ENCODE measurements around the gene ATP6V0A1. TPM values are rescaled to one million over a fixed set of nuclear protein-coding genes. Genes with fewer than 3 reads are reported as not detected.
"Not testable (repeated sequence)": the region's sequence is repeated elsewhere in the genome, so short reads cannot be mapped to it uniquely, and the experiment has no call there.

The ATP6V0A1 gene
- total RNA-seq, 1 donor from 2014 or later: 16.9 TPM

GRCh38 chr17:42475835-42476234 lies 17.2 kb downstream of the ATP6V0A1 start:
- Mint-ChIP-seq H3K4me3 (no peak overlapping the region), H3K36me3 (ENCODE audit: low read depth) (peaks cover 50% of the 10 kb centered on the region), H3K27me3 (peaks cover 3% of the 10 kb centered on the region), H3K4me1 (peaks cover 7% of the 10 kb centered on the region), H3K9me3 (no peaks in the 10 kb centered on the region), H3K27ac (no peak overlapping the region)
- DNase-seq: no peak
- intact Hi-C loops (cut with micrococcal nuclease): no loop called here

- intact Hi-C loops (cut with micrococcal nuclease): no loop called here
- DNase-seq: no peak
- Mint-ChIP-seq H3K27me3 (peaks cover 3% of the 10 kb centered on the region), H3K4me3 (no peak overlapping the region), H3K9me3 (no peaks in the 10 kb centered on the region), H3K4me1 (peaks cover 7% of the 10 kb centered on the region), H3K27ac (no peak overlapping the region), H3K36me3 (ENCODE audit: low read depth) (peaks cover 50% of the 10 kb centered on the region)
Observed at GRCh38 chr17:42476411-42476810, 17.7 kb downstream of the ATP6V0A1 start.

- Mint-ChIP-seq H3K27me3 (peaks cover 3% of the 10 kb centered on the region), H3K9me3 (no peaks in the 10 kb centered on the region), H3K27ac (no peak overlapping the region), H3K36me3 (ENCODE audit: low read depth) (peaks cover 50% of the 10 kb centered on the region), H3K4me1 (peaks cover 7% of the 10 kb centered on the region), H3K4me3 (no peak overlapping the region)
- intact Hi-C loops (cut with micrococcal nuclease): no loop called here
- no peak for DNase-seq
Observed at GRCh38 chr17:42477173-42477572, 18.5 kb downstream of the ATP6V0A1 start.

- H3K9me3 Mint-ChIP-seq; H3K27me3 Mint-ChIP-seq; H3K4me1 Mint-ChIP-seq; DNase-seq; H3K4me3 Mint-ChIP-seq; H3K27ac Mint-ChIP-seq; intact Hi-C loops (cut with micrococcal nuclease): not testable (repeated sequence)
- H3K36me3 Mint-ChIP-seq (ENCODE audit: low read depth): peaks cover 46% of the 10 kb centered on the region
Observed at GRCh38 chr17:42477824-42478223, 19.1 kb downstream of the ATP6V0A1 start.

- Mint-ChIP-seq H3K36me3 (ENCODE audit: low read depth) (peaks cover 34% of the 10 kb centered on the region), H3K9me3 (no peaks in the 10 kb centered on the region), H3K4me1 (peaks cover 16% of the 10 kb centered on the region), H3K27me3 (peaks cover 3% of the 10 kb centered on the region), H3K4me3 (peak overlapping the region; percentile 51), H3K27ac (peak overlapping the region; percentile 52)
- intact Hi-C loops (cut with micrococcal nuclease): loop anchor here (1.0 to 2.0 kb wide), 2 partner anchors 28 to 40 kb away; no protein-coding TSS in a partner anchor
- DNase-seq: peak; percentile 93
Observed at GRCh38 chr17:42484304-42484703, 25.6 kb downstream of the ATP6V0A1 start.

GRCh38 chr17:42485680-42486079 lies 27.0 kb downstream of the ATP6V0A1 start:
- H3K27ac Mint-ChIP-seq: no peak overlapping the region
- H3K9me3 Mint-ChIP-seq: no peaks in the 10 kb centered on the region
- H3K36me3 Mint-ChIP-seq (ENCODE audit: low read depth): peaks cover 34% of the 10 kb centered on the region
- intact Hi-C loops (cut with micrococcal nuclease): loop anchor here (2.0 kb wide), 1 partner anchor 29 kb away; no protein-coding TSS in a partner anchor
- no peak overlapping the region for H3K4me3 Mint-ChIP-seq
- H3K4me1 Mint-ChIP-seq: peaks cover 16% of the 10 kb centered on the region
- H3K27me3 Mint-ChIP-seq: no peaks in the 10 kb centered on the region
- DNase-seq: no peak

GRCh38 chr17:42488032-42488431 lies 29.4 kb downstream of the ATP6V0A1 start:
- no peaks in the 10 kb centered on the region for H3K9me3 Mint-ChIP-seq
- intact Hi-C loops (cut with micrococcal nuclease): no loop called here
- H3K27ac Mint-ChIP-seq: no peak overlapping the region

GRCh38 chr17:42493319-42493718 lies 34.6 kb downstream of the ATP6V0A1 start:
- Mint-ChIP-seq H3K9me3 (no peaks in the 10 kb centered on the region), H3K4me1 (peaks cover 2% of the 10 kb centered on the region), H3K36me3 (ENCODE audit: low read depth) (peaks cover 21% of the 10 kb centered on the region), H3K4me3 (no peak overlapping the region), H3K27me3 (no peaks in the 10 kb centered on the region), H3K27ac (no peak overlapping the region)
- no peak for DNase-seq
- intact Hi-C loops (cut with micrococcal nuclease): no loop called here

More at GRCh38 chr17:42488032-42488431, 29.4 kb downstream of the ATP6V0A1 start:
- H3K36me3 Mint-ChIP-seq (ENCODE audit: low read depth): peaks cover 33% of the 10 kb centered on the region
- peaks cover 16% of the 10 kb centered on the region for H3K4me1 Mint-ChIP-seq
- no peak overlapping the region for H3K4me3 Mint-ChIP-seq
- DNase-seq: no peak
- H3K27me3 Mint-ChIP-seq: no peaks in the 10 kb centered on the region

GRCh38 chr17:42494673-42495072 lies 36.0 kb downstream of the ATP6V0A1 start:
- Mint-ChIP-seq H3K4me3 (no peak overlapping the region), H3K27ac (no peak overlapping the region), H3K9me3 (no peaks in the 10 kb centered on the region), H3K27me3 (no peaks in the 10 kb centered on the region), H3K4me1 (peaks cover 2% of the 10 kb centered on the region), H3K36me3 (ENCODE audit: low read depth) (peaks cover 18% of the 10 kb centered on the region)
- intact Hi-C loops (cut with micrococcal nuclease): no loop called here
- no peak for DNase-seq

- Mint-ChIP-seq H3K36me3 (ENCODE audit: low read depth) (peaks cover 25% of the 10 kb centered on the region), H3K27ac (no peak overlapping the region), H3K4me1 (peaks cover 2% of the 10 kb centered on the region), H3K27me3 (no peaks in the 10 kb centered on the region), H3K9me3 (no peaks in the 10 kb centered on the region), H3K4me3 (no peak overlapping the region)
- no peak for DNase-seq
- intact Hi-C loops (cut with micrococcal nuclease): no loop called here
Observed at GRCh38 chr17:42498828-42499227, 40.1 kb downstream of the ATP6V0A1 start.

- Mint-ChIP-seq H3K4me1 (no peaks in the 10 kb centered on the region), H3K4me3 (no peak overlapping the region), H3K27me3 (no peaks in the 10 kb centered on the region), H3K27ac (no peak overlapping the region), H3K9me3 (no peaks in the 10 kb centered on the region), H3K36me3 (ENCODE audit: low read depth) (peaks cover 19% of the 10 kb centered on the region)
- DNase-seq: no peak
- intact Hi-C loops (cut with micrococcal nuclease): no loop called here
Observed at GRCh38 chr17:42502091-42502490, 43.4 kb downstream of the ATP6V0A1 start.

GRCh38 chr17:42502926-42503325 lies 44.2 kb downstream of the ATP6V0A1 start:
- no peaks in the 10 kb centered on the region for H3K9me3 Mint-ChIP-seq
- H3K27me3 Mint-ChIP-seq: no peaks in the 10 kb centered on the region
- no peak overlapping the region for H3K4me3 Mint-ChIP-seq
- intact Hi-C loops (cut with micrococcal nuclease): no loop called here
- H3K27ac Mint-ChIP-seq: no peak overlapping the region
- H3K4me1 Mint-ChIP-seq: no peaks in the 10 kb centered on the region
- peaks cover 18% of the 10 kb centered on the region for H3K36me3 Mint-ChIP-seq (ENCODE audit: low read depth)
- no peak for DNase-seq

- no peaks in the 10 kb centered on the region for H3K9me3 Mint-ChIP-seq
- H3K4me3 Mint-ChIP-seq: no peak overlapping the region
- peaks cover 6% of the 10 kb centered on the region for H3K4me1 Mint-ChIP-seq
- H3K27me3 Mint-ChIP-seq: no peaks in the 10 kb centered on the region
- no peak for DNase-seq
- H3K36me3 Mint-ChIP-seq (ENCODE audit: low read depth): peaks cover 8% of the 10 kb centered on the region
- H3K27ac Mint-ChIP-seq: no peak overlapping the region
- intact Hi-C loops (cut with micrococcal nuclease): no loop called here
Observed at GRCh38 chr17:42507671-42508070, 49.0 kb downstream of the ATP6V0A1 start.

GRCh38 chr17:42508426-42509165 lies 49.9 kb downstream of the ATP6V0A1 start:
- DNase-seq: no peak
- Mint-ChIP-seq H3K4me3 (no peak overlapping the region), H3K9me3 (no peaks in the 10 kb centered on the region), H3K4me1 (peaks cover 6% of the 10 kb centered on the region), H3K27me3 (no peaks in the 10 kb centered on the region), H3K36me3 (ENCODE audit: low read depth) (peaks cover 8% of the 10 kb centered on the region), H3K27ac (no peak overlapping the region)
- intact Hi-C loops (cut with micrococcal nuclease): no loop called here

- Mint-ChIP-seq H3K36me3 (ENCODE audit: low read depth) (peaks cover 5% of the 10 kb centered on the region), H3K27ac (no peak overlapping the region), H3K9me3 (no peaks in the 10 kb centered on the region), H3K4me1 (peaks cover 6% of the 10 kb centered on the region), H3K27me3 (no peaks in the 10 kb centered on the region), H3K4me3 (no peak overlapping the region)
- intact Hi-C loops (cut with micrococcal nuclease): no loop called here
- DNase-seq: no peak
Observed at GRCh38 chr17:42509409-42509808, 50.7 kb downstream of the ATP6V0A1 start.
